Hepatocyte (in vitro differentiated cells): ENCODE results near the gene EGLN3. TPM values are rescaled to one million over a fixed set of nuclear protein-coding genes. Genes with fewer than 3 reads are reported as not detected.
"Not testable (repeated sequence)": the region's sequence is repeated elsewhere in the genome, so short reads cannot be mapped to it uniquely, and the experiment has no call there.

ENCODE experiments used
- DNase-seq: peaks from one replicate; pipeline ENCODE4 v3.0.0-alpha.2; 2016; ENCODE audit warnings: low spot score
- H2AFZ ChIP-seq: fragments of 200-600 bp; sonication (generic); 2 replicates; pipeline ENCODE4 v1.6.0; 2016; ENCODE audit warnings: antibody characterized with exemption, mild to moderate bottlenecking
- H3K27ac ChIP-seq: fragments of 200-600 bp; sonication (generic); 2 replicates; pipeline ENCODE4 v1.5.1; 2016; ENCODE audit warnings: mild to moderate bottlenecking
- H3K27me3 ChIP-seq: fragments of 200-600 bp; sonication (generic); 2 replicates; pipeline ENCODE4 v1.6.1; 2016
- H3K36me3 ChIP-seq: fragments of 200-600 bp; sonication (generic); replicated peaks from 2 replicates; pipeline ENCODE4 v1.5.1; 2016; ENCODE audit warnings: low read depth; ENCODE audit not compliant: insufficient read depth
- H3K4me1 ChIP-seq: fragments of 200-600 bp; sonication (generic); 2 replicates; pipeline ENCODE4 v1.5.1; 2016; ENCODE audit warnings: mild to moderate bottlenecking, moderate library complexity; ENCODE audit not compliant: insufficient read depth
- H3K4me2 ChIP-seq: fragments of 200-600 bp; sonication (generic); 2 replicates; pipeline ENCODE4 v1.6.0; 2016
- H3K4me3 ChIP-seq: fragments of 200-600 bp; sonication (generic); 2 replicates; pipeline ENCODE4 v1.5.1; 2016; ENCODE audit warnings: mild to moderate bottlenecking
- H3K79me2 ChIP-seq: fragments of 200-600 bp; sonication (generic); 2 replicates; pipeline ENCODE4 v1.6.0; 2017; ENCODE audit warnings: mild to moderate bottlenecking
- H3K9me2 ChIP-seq: fragments of 200-600 bp; sonication (generic); replicated peaks from 2 replicates; pipeline ENCODE4 v1.6.0; 2017; ENCODE audit warnings: mild to moderate bottlenecking; ENCODE audit not compliant: insufficient read depth
- H3K9me3 ChIP-seq: fragments of 200-600 bp; sonication (generic); 2 replicates; pipeline ENCODE4 v1.5.1; 2016; ENCODE audit warnings: low read depth, mild to moderate bottlenecking
- H4K20me1 ChIP-seq: fragments of 200-600 bp; sonication (generic); 2 replicates; pipeline ENCODE4 v1.6.0; 2016; ENCODE audit warnings: mild to moderate bottlenecking; ENCODE audit not compliant: insufficient read depth, poor library complexity, severe bottlenecking
- CTCF ChIP-seq: fragments of 200-600 bp; sonication (generic); IDR thresholded peaks from 2 replicates; pipeline ENCODE4 v1.5.1; 2016; ENCODE audit warnings: antibody characterized with exemption, mild to moderate bottlenecking; ENCODE audit not compliant: poor library complexity
- EZH2 ChIP-seq: fragments of 200-600 bp; sonication (generic); IDR thresholded peaks from 2 replicates; pipeline ENCODE4 v1.6.1; 2016; ENCODE audit warnings: antibody characterized with exemption, mild to moderate bottlenecking, borderline replicate concordance
- EZH2phosphoT487 ChIP-seq: fragments of 200-600 bp; sonication (generic); IDR thresholded peaks from one replicate; pipeline ENCODE4 v1.6.1; 2018; ENCODE audit warnings: antibody characterized with exemption, mild to moderate bottlenecking, low read depth, moderate library complexity; ENCODE audit not compliant: unreplicated experiment, severe bottlenecking
- WGBS: methylation state at CpG from one replicate; pipeline ENCODE4 v1.1.6; 2016; ENCODE audit warnings: low lambda C conversion rate; ENCODE audit errors: missing lambda C conversion rate; 5-methylcytosine and 5-hydroxymethylcytosine counted together
- polyA plus RNA-seq: library from polyadenylated mRNA; unstranded; fragments of >200 nt; fragmentation: Nextera tagmentation; extraction: Ambion mirVana; gene quantifications from 2 replicates; pipeline ENCODE4 v1.2.1, GENCODE V29; 2016
- total RNA-seq: library from RNA; depleted of rRNA; stranded (reverse); fragments of >200 nt; gene quantifications from 2 replicates; pipeline ENCODE4 v1.2.3, GENCODE V29; 2014

Gene EGLN3
- total and polyA plus RNA-seq, 2 experiments from 2014 or later, result 11.9 to 17.2 TPM

DNA sequence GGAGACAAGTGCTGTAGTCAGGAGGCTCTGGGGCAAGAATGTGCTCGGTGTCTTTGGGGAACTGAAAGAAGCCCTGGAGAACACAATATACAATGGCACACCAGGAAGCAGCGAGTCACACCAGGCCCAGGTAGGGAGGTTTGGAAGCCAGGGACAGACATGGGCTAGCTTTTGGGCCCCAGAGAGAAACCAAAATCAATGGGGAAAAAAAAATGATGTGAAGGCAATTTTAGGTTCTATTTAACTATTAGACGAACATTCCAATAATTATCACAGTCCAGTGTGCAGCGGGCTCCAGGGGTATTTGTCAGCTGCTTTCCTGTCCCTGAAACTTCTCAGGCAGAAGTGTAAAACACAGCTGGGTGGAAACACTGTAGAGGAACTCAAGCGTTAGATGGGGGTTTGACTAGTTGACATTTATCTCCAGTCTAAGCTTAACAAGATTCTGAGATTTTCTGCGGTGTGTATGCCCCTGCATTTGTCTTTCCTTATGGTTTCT is 21.8 kb upstream of the EGLN3 start:
- H3K9me2 ChIP-seq, result no peaks in the 10 kb centered on the region
- H3K4me2 ChIP-seq, result no peak overlapping the region
- H3K27me3 ChIP-seq, result no peaks in the 10 kb centered on the region
- H4K20me1 ChIP-seq, result no peaks in the 10 kb centered on the region
- H3K27ac ChIP-seq, result no peak overlapping the region
- no peaks in the 10 kb centered on the region for H3K4me1 ChIP-seq
- H3K79me2 ChIP-seq, result no peaks in the 10 kb centered on the region
- no peaks in the 10 kb centered on the region for H3K36me3 ChIP-seq
- WGBS, result 87% methylated on average over 6 of the region's 6 CpGs
- DNase-seq, result no peak
- no peak overlapping the region for H3K4me3 ChIP-seq
- H3K9me3 ChIP-seq, result no peaks in the 10 kb centered on the region
- TF ChIP-seq EZH2 (no peak), EZH2phosphoT487 (no peak), CTCF (no peak)
- no peak overlapping the region for H2AFZ ChIP-seq

GRCh38 chr14:33969846-33970245 is 19.0 kb upstream of the EGLN3 start:
- DNase-seq, H3K27ac ChIP-seq, H3K4me1 ChIP-seq, H3K36me3 ChIP-seq, H3K9me2 ChIP-seq, H3K79me2 ChIP-seq, H3K9me3 ChIP-seq, H4K20me1 ChIP-seq, H2AFZ ChIP-seq, H3K4me2 ChIP-seq, H3K27me3 ChIP-seq, H3K4me3 ChIP-seq: not testable (repeated sequence)
- 97% methylated on average over 1 of the region's 1 CpG for WGBS

- Histone ChIP-seq H2AFZ (no peak overlapping the region), H3K79me2 (no peaks in the 10 kb centered on the region), H3K4me3 (no peak overlapping the region), H3K27me3 (no peaks in the 10 kb centered on the region), H3K4me1 (no peaks in the 10 kb centered on the region), H3K36me3 (no peaks in the 10 kb centered on the region), H4K20me1 (no peaks in the 10 kb centered on the region), H3K27ac (no peak overlapping the region), H3K4me2 (no peak overlapping the region), H3K9me3 (no peaks in the 10 kb centered on the region), H3K9me2 (no peaks in the 10 kb centered on the region)
- 64% methylated on average over 1 of the region's 1 CpG for WGBS
- TF ChIP-seq CTCF, result no peak
- TF ChIP-seq EZH2phosphoT487, result no peak
- TF ChIP-seq EZH2, result no peak
- DNase-seq, result no peak
Measured at GRCh38 chr14:33968722-33969121, 17.8 kb upstream of the EGLN3 start.

GRCh38 chr14:33967138-33967537 is 16.3 kb upstream of the EGLN3 start:
- H3K79me2 ChIP-seq, result no peaks in the 10 kb centered on the region
- H3K4me1 ChIP-seq, result no peaks in the 10 kb centered on the region
- H4K20me1 ChIP-seq, result no peaks in the 10 kb centered on the region
- no peaks in the 10 kb centered on the region for H3K27me3 ChIP-seq
- TF ChIP-seq EZH2, result no peak
- TF ChIP-seq EZH2phosphoT487, result no peak
- 79% methylated on average over 3 of the region's 4 CpGs for WGBS
- no peak for DNase-seq
- no peak overlapping the region for H3K27ac ChIP-seq
- no peak overlapping the region for H2AFZ ChIP-seq
- H3K9me2 ChIP-seq, result no peaks in the 10 kb centered on the region
- H3K4me3 ChIP-seq, result no peak overlapping the region
- no peaks in the 10 kb centered on the region for H3K36me3 ChIP-seq
- H3K9me3 ChIP-seq, result no peaks in the 10 kb centered on the region
- no peak overlapping the region for H3K4me2 ChIP-seq
